WTC11 (cell line): ENCODE measurements around the gene ZNF582.

ENCODE experiments used
- CTCF ChIP-seq: fragments of 200-600 bp; IDR thresholded peaks from 2 replicates; pipeline ENCODE4 v1.8.0; 2022; ENCODE audit warnings: antibody characterized with exemption
- ESRRA ChIP-seq: sonication (generic); formaldehyde crosslinking; IDR thresholded peaks from 2 replicates; pipeline ENCODE4 v1.8.1; 2022; ENCODE audit warnings: mild to moderate bottlenecking, missing genetic modification reagents, borderline replicate concordance

- TF ChIP-seq ESRRA (CRISPR knock-in tag) (no peak), CTCF (no peak)
Observed at GRCh38 chr19:56351208-56351607, 42.1 kb downstream of the ZNF582 start.
